GM21619 (cell line): ENCODE results near the gene HERC6.
"Not testable (repeated sequence)": the region's sequence is repeated elsewhere in the genome, so short reads cannot be mapped to it uniquely, and the experiment has no call there.

ENCODE experiments used
- ATAC-seq: cut with Tn5 transposase; IDR thresholded peaks from one replicate; pipeline ENCODE4 v1.9.1; 2021; ENCODE audit not compliant: unreplicated experiment

The HERC6 gene

GRCh38 chr4:88446124-88446523 is 67.5 kb downstream of the HERC6 start:
- ATAC-seq: no peak

- ATAC-seq: no peak
Measured at GRCh38 chr4:88447371-88448095, 68.9 kb downstream of the HERC6 start.

- not testable (repeated sequence) for ATAC-seq
Measured at GRCh38 chr4:88448211-88448765, 69.6 kb downstream of the HERC6 start.

- no peak for ATAC-seq
Measured at GRCh38 chr4:88448889-88449288, 70.2 kb downstream of the HERC6 start.

- ATAC-seq: no peak
Measured at GRCh38 chr4:88449290-88449689, 70.6 kb downstream of the HERC6 start.

GRCh38 chr4:88451205-88451604 is 72.6 kb downstream of the HERC6 start:
- ATAC-seq: no peak

- ATAC-seq: no peak
Measured at GRCh38 chr4:88452912-88453311, 74.3 kb downstream of the HERC6 start.

- peak; percentile 90 for ATAC-seq
Measured at GRCh38 chr4:88456670-88457306, 78.1 kb downstream of the HERC6 start, which contains the start of gene HERC5. TSS of gene HERC5 (plus strand) at chr4:88457119. CDS start at chr4:88457270, 151 bp downstream.

GRCh38 chr4:88457307-88458103 is 78.9 kb downstream of the HERC6 start:
- ATAC-seq: peak; percentile 34

- ATAC-seq: no peak
Measured at GRCh38 chr4:88458104-88458740, 79.6 kb downstream of the HERC6 start.

- ATAC-seq: no peak
Measured at GRCh38 chr4:88465653-88466192, 87.1 kb downstream of the HERC6 start.

- ATAC-seq: no peak
Measured at GRCh38 chr4:88467392-88467791, 88.7 kb downstream of the HERC6 start.

- no peak for ATAC-seq
Measured at GRCh38 chr4:88477229-88477860, 98.7 kb downstream of the HERC6 start.

GRCh38 chr4:88478247-88478646 is 99.6 kb downstream of the HERC6 start:
- no peak for ATAC-seq

GRCh38 chr4:88481537-88481936 is 102.9 kb downstream of the HERC6 start:
- no peak for ATAC-seq

- ATAC-seq: no peak
Measured at GRCh38 chr4:88489100-88489761, 110.6 kb downstream of the HERC6 start.
